Measurements from ENCODE around the gene NCAM1. TPM values are rescaled to one million over a fixed set of nuclear protein-coding genes. Genes with fewer than 3 reads are reported as not detected.

Gene NCAM1
- total RNA-seq, 1 donor from 2014 or later = 27.3 TPM

DNA sequence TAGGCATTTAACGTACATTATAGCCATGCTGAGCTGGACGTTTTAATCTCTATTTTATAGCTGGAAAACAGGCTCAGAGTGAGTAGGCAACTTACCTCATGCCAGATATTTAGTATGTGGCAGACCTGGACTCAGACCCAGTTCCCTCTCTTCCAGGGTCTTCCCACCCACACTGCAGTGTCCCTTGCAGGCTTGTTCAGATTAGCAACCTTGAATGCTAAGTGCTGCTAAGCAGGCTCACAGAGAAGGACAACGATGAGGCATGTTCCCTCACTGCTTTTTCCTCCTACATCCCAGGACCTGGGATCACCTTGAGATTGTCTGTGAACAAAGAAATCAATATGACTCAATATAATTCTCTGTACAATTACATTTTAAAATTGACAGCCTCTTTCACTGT, 65.6 kb downstream of the NCAM1 start:
- Mint-ChIP-seq H3K27ac (no peak overlapping the region), H3K4me3 (ENCODE audit: low read depth) (no peak overlapping the region), H3K4me1 (ENCODE audit: low read depth) (no peaks in the 10 kb centered on the region), H3K9me3 (ENCODE audit: low read depth) (no peaks in the 10 kb centered on the region), H3K27me3 (peaks cover 7% of the 10 kb centered on the region), H3K36me3 (ENCODE audit: insufficient read depth) (no peaks in the 10 kb centered on the region)
- TF ChIP-seq, protein P1, sequence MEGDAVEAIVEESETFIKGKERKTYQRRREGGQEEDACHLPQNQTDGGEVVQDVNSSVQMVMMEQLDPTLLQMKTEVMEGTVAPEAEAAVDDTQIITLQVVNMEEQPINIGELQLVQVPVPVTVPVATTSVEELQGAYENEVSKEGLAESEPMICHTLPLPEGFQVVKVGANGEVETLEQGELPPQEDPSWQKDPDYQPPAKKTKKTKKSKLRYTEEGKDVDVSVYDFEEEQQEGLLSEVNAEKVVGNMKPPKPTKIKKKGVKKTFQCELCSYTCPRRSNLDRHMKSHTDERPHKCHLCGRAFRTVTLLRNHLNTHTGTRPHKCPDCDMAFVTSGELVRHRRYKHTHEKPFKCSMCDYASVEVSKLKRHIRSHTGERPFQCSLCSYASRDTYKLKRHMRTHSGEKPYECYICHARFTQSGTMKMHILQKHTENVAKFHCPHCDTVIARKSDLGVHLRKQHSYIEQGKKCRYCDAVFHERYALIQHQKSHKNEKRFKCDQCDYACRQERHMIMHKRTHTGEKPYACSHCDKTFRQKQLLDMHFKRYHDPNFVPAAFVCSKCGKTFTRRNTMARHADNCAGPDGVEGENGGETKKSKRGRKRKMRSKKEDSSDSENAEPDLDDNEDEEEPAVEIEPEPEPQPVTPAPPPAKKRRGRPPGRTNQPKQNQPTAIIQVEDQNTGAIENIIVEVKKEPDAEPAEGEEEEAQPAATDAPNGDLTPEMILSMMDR (IDR thresholded peaks at IDR 0.05; ENCODE audit: unreplicated experiment) = no peak
- DNase-seq (ENCODE audit: low spot score, unreplicated experiment) = no peak

DNA sequence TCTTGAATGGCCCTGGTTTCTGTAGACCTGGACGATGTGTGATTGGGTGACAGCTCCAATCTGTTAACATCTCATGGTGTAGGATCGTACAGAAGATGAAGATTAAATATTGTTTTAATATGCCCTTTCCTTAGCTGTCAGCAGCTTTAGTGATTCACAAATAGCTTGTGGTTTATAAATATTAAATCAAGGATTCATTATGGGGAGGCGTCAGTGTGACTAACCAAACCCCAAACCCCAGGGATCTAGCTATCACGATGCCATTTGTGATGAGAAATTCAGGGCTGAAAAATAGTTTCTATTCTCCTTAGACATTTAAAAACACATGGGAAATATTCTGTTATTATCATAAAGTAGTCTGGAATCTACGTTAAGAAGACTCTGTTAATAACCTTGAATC, 73.4 kb downstream of the NCAM1 start:
- no peak overlapping the region for H3K4me3 Mint-ChIP-seq (ENCODE audit: low read depth)
- H3K9me3 Mint-ChIP-seq (ENCODE audit: low read depth) = no peaks in the 10 kb centered on the region
- H3K4me1 Mint-ChIP-seq (ENCODE audit: low read depth) = no peaks in the 10 kb centered on the region
- TF ChIP-seq, protein P1 (IDR thresholded peaks at IDR 0.05; ENCODE audit: unreplicated experiment) = no peak
- H3K27me3 Mint-ChIP-seq = peaks cover 11% of the 10 kb centered on the region
- H3K27ac Mint-ChIP-seq = no peak overlapping the region
- no peak for DNase-seq (ENCODE audit: low spot score, unreplicated experiment)
- no peaks in the 10 kb centered on the region for H3K36me3 Mint-ChIP-seq (ENCODE audit: insufficient read depth)

DNA sequence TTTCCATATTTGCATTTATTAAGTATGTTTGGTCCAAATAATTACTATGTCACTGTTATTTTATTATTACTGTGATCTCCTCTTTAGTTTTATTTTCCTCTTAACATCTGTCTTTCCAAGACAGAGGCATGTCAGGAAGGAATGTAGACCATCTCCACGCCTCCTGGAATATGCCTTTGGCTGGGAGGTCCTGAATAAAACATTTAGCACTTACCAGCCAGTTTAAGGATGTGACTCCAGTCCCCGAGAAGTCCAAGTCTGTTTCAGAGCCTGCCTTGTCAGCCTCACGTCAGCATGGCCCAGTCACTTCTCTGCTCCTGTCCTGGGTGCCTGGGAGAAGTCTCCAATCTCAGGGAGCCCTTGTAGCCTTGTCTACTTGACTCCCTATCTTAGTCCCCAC, 74.5 kb downstream of the NCAM1 start:
- Mint-ChIP-seq H3K27me3 (peaks cover 11% of the 10 kb centered on the region), H3K4me3 (ENCODE audit: low read depth) (no peak overlapping the region), H3K36me3 (ENCODE audit: insufficient read depth) (no peaks in the 10 kb centered on the region), H3K9me3 (ENCODE audit: low read depth) (no peaks in the 10 kb centered on the region), H3K4me1 (ENCODE audit: low read depth) (no peaks in the 10 kb centered on the region), H3K27ac (no peak overlapping the region)
- DNase-seq (ENCODE audit: low spot score, unreplicated experiment) = no peak
- TF ChIP-seq, protein P1 (IDR thresholded peaks at IDR 0.05; ENCODE audit: unreplicated experiment) = no peak

DNA sequence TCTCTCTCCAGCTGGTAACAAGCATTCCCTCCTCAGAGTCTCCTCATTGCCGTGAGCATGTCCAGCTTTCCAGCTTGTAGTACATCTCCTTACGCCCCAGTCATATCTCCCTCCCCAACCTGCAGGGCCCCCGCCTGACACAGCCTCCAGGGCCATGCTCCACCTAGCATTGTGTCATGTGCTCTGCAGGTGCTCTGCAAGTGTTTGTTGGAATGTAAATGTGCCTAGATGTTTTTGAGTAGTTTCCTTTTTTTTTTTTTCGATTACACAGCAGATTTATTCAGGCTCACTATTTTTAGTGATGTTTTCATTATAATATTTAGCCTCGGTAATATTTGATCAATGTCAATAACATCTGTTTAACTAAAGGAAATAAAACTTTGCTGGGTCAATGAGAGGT, 82.5 kb downstream of the NCAM1 start:
- Mint-ChIP-seq H3K4me1 (ENCODE audit: low read depth) (peaks cover 10% of the 10 kb centered on the region), H3K4me3 (ENCODE audit: low read depth) (no peak overlapping the region), H3K36me3 (ENCODE audit: insufficient read depth) (no peaks in the 10 kb centered on the region), H3K27me3 (peaks cover 5% of the 10 kb centered on the region), H3K9me3 (ENCODE audit: low read depth) (no peaks in the 10 kb centered on the region), H3K27ac (no peak overlapping the region)
- TF ChIP-seq, protein P1 (IDR thresholded peaks at IDR 0.05; ENCODE audit: unreplicated experiment) = no peak
- DNase-seq (ENCODE audit: low spot score, unreplicated experiment) = no peak

DNA sequence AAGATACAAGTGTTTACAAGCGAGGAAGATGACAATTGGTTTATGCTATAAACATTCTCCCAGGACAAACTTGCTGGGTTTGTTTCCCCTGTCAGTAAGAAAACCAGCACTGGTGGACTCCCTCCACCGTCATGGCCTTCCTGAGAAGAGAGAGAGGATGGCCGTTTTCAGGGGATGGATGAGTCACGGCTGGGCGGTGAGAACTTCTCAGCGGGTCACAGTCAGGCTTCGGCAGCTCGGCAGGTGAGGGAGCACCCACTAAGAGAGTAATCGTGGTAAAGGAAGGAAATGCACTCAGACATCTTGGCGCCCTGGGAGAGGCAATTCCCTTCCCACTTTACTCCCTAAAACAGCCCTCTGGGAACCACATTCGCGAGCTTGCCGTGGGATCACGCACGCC, 83.9 kb downstream of the NCAM1 start:
- TF ChIP-seq, protein P1 (IDR thresholded peaks at IDR 0.05; ENCODE audit: unreplicated experiment) = no peak
- H3K36me3 Mint-ChIP-seq (ENCODE audit: insufficient read depth) = no peaks in the 10 kb centered on the region
- H3K27me3 Mint-ChIP-seq = peaks cover 5% of the 10 kb centered on the region
- H3K9me3 Mint-ChIP-seq (ENCODE audit: low read depth) = no peaks in the 10 kb centered on the region
- peaks cover 10% of the 10 kb centered on the region for H3K4me1 Mint-ChIP-seq (ENCODE audit: low read depth)
- no peak overlapping the region for H3K4me3 Mint-ChIP-seq (ENCODE audit: low read depth)
- no peak overlapping the region for H3K27ac Mint-ChIP-seq
- DNase-seq (ENCODE audit: low spot score, unreplicated experiment) = no peak

Measured in progenitor cell of endocrine pancreas (in vitro differentiated cells).